Stimulated activated CD4-positive, alpha-beta T cell treated with anti-CD3 and anti-CD28 coated beads, Interleukin-1b, Interleukin-23, amount 100 ng/mL, for 24 hours (primary cell): ENCODE results near the gene NSD2.

Experiments
- DNase-seq, 4 experiments: peaks; one replicate each; pipeline ENCODE4 v3.0.0-alpha.2; 2020; ENCODE audit warnings: low read depth in 4 of 4, low spot score in 1 of 4

The NSD2 gene

GRCh38 chr4:1968686-1969295 is 97.6 kb downstream of the NSD2 start:
- DNase-seq = no peak

- no peak for DNase-seq
Observed at GRCh38 chr4:1969928-1970723, 98.9 kb downstream of the NSD2 start.

- no peak for DNase-seq
Observed at GRCh38 chr4:1970926-1971325, 99.7 kb downstream of the NSD2 start.

DNA sequence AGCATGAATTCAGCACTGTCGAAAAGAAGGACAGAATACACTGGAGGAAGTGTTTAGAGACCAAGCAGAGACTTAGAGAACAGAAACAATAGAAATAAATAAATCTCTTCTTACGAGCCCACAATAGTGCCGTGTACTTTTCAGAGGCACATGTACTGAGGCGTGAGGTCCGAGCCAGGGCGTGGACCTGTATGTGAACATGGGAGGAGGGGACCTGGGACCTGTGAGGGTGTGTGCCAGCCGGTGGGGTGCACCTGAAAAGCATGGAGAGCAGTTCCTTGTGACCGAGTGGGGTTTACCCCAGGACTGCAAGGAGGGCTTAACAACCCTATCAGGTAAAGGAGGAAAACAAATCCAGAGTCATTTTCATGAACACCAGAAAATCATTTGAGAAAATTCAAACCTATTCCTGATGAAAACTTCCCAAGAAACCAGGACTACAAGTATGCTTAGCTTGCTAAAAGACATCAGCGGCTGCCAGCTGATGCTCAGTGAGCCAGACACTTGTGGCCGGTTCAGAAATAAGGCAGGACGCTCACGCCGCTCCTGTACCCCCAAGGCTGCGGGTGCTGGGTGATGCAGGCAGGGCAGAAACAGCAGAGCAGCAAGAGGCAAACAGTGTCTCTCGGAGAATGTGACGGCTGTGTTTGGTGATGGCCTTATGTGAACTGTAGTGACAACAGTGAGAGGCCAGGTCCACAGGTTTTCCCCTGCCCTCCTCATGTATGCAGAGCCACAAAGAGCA is 100.4 kb downstream of the NSD2 start:
- no peak for DNase-seq

- no peak for DNase-seq
Observed at GRCh38 chr4:1972414-1972813, 101.2 kb downstream of the NSD2 start.

DNA sequence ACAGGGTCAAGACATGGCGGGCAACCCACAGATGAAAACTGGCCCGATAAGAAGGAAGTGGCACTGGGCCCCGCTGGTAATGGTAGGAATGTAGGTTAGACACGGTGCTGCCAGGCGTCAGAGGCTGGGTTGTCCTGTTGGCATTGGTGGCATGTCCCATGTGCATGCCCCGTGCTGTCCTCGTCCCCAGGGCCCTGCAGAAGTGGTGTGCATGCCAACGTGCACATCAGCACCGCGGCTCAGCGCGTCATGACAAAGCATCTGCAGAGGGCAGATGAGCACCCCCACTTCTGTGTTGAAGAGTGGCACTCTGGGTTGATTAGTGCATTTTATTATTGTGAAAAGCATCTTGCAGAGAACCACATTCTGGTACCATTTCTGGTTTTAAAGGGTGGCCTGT is 102.0 kb downstream of the NSD2 start:
- DNase-seq = no peak

GRCh38 chr4:1973661-1974060 is 102.5 kb downstream of the NSD2 start:
- no peak for DNase-seq

DNA sequence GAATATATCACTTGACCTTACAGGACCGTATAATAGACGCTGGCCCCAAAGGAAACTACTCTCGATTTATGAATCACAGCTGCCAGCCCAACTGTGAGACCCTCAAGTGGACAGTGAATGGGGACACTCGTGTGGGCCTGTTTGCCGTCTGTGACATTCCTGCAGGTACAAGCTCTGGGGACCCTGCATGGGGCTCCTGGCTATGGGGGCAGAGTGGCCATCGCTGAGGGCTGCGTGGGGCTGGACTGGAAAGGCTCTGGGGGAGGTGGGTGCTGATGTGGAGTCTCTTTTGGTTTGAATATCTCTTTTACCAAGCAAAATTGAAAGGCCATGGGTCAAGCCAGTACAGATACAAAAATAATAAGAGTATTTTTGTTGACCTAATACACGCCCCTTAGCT is 103.6 kb downstream of the NSD2 start:
- DNase-seq = no peak

- DNase-seq = no peak
Observed at GRCh38 chr4:1975391-1975801, 104.2 kb downstream of the NSD2 start.

DNA sequence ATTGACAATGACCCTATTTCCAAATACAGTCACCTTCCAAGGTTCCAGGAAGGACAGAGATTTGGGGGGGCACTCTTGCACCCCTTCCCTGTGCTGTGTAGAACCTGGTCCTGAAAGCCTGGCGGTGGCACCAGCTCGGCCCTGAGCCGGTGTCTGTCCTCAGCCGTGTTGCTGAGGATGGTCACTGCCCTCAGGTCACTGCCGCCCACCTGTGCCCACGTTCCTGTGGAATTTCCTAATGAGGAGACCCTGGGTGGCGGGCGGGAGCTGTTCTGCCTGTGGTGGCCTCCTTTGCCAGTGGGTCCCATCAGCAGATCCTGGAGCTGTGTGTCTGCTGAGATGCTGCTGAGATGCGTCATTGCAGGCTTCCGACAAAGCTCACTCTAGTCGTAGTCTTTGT is 104.7 kb downstream of the NSD2 start:
- no peak for DNase-seq

DNA sequence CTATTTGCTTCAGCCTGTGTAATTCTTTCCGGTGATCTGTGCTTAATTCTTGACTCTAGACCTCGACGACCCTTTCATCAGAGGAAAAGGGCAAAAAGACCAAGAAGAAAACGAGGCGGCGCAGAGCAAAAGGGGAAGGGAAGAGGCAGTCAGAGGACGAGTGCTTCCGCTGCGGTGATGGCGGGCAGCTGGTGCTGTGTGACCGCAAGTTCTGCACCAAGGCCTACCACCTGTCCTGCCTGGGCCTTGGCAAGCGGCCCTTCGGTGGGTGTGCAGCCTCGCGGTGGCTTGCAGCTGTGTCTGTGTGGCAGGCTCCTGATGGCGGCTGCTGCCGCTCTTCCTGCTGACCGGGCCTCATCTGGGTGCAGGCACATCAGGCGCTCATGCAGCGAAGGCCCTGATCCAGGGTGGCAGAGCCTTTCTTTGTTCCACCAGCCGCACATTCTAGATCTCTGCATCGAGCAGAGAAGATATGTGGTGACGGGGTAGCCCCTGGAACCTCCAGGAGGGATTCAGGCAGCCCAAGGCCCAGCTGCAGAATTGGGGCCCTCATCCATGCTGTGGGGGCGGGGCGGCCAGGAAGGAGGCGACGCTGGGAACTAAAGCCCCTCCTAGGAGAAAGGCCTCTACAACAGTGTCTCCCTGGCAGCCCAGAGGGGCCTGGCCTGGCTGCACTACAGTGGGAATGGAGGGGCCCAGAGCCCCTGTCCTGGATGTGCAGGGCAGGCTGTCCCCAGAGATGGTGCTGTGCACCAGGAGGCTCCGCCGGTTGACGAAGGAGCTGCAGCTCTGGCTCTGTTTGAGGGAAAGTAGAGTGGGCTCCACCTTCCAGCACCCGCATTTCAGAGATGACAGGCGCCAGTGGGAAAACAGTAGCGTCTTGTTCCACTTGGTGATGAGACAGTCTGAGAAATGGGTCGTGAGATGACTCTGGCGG is 105.5 kb downstream of the NSD2 start:
- no peak for DNase-seq

DNA sequence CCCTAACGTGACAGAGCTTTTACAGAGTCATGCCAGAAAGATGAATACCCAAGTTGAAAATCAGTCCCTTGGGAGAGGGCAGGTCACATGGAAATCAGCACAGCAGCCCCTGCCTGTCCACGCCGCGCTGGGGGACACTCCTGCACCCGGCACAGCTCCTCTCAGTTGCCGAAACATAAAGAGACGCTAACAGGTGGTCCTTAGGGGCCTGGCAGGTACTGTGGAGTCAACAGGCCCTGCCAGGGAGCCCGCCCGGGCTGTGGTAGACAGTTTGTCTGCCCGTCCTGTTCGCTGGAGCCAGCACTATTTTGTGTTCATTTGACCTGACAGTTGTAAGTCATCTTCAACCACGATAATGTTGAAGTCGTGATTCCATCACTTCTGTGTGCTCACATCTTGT is 107.0 kb downstream of the NSD2 start:
- no peak for DNase-seq

DNA sequence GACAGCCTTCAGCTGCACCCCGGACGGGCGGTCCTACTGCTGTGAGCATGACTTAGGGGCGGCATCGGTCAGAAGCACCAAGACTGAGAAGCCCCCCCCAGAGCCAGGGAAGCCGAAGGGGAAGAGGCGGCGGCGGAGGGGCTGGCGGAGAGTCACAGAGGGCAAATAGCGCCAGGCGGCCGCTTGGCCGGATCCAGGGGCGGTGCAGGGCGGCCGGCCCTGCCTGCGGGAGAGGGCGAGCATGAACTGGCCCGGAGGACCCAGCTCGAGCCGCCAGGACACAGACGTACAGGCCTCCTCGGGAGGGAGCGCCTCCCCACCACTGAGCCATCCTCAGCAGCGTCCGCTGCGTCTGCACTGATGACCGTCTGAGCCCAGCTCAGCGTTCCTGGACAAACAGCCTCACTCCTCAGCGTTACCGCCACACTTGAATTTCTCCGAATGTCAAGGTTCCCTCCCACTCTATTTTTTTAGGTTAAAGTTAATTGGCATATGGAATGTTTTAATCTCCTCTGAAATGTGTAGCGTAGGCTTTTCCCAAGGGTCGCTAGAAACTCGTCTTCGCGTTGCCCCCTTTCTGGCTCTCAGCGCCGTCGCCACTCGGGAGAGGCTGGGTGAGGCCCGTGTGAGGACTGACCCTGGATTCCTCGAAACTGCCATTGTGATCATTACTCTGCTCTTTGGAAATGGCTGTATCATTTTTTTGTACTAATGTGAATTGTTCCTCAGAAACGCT is 107.7 kb downstream of the NSD2 start:
- DNase-seq = no peak

DNA sequence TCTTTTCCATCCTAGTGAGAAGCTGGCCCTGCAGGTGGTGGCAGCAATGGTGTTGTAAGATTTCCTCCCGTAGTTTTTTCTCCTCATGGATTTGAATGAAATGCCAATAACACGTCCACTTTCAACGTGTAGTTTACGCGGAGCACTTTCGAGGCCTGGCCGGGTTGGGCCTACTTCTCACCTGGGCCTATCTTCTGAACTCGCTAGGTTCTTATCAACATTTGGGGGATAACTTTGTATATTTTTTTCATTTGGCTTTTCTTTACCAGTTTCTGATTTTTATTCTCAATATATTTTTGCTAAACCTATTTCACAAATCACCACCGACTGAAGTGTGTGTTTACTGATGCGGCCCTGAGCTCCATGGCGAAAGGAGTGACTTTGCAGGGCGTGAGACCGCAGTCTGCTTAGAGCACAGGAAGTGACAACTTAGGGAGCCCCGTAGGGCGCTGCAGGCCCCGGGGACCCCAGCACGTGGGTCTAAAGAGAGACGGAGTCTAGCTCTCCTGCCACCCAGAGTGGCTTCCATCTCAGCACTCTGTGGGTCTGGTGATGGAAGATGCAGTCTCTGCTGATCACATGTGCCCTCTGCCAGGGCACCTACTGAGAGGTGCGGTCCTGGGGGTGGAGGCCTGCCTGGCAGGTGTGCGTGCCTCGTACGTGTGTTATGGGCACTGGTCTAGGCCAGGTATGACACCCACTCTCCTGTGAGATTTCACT is 108.4 kb downstream of the NSD2 start:
- no peak for DNase-seq

DNA sequence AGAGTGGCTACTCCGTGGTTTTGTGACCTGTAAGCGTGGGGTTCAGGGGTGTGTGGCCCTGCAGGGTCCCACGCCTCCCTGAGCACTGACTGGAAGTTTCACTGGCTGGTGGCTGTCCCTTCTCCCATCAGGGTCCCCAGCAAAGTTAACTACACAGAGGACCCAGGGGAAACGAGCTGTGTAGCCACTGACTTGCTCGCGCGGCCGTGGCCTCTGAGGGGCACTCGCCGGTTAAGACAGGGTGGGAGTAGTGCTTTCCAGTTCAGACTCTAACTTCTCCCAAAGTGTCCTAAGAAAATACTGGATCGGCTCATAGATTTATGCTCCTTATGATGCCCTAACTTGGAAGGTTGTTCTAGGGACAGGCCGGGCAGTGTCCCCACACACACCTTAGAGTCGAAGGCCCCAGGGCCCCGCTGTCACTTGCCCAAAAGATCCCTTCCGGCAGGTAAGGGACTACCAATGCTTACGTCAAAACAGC is 109.4 kb downstream of the NSD2 start:
- no peak for DNase-seq

- DNase-seq = no peak
Observed at GRCh38 chr4:1981251-1982058, 110.3 kb downstream of the NSD2 start.

- no peak for DNase-seq
Observed at GRCh38 chr4:1982124-1983052, 111.2 kb downstream of the NSD2 start.
